Panc1 (cell line): Measurements from ENCODE around the gene SLC6A6. TPM values are rescaled to one million over a fixed set of nuclear protein-coding genes. Genes with fewer than 3 reads are reported as not detected.
A peak's percentile ranks its signal among the peaks of the same experiment; 100 is the strongest.

Experiments
- ATAC-seq: fragments of 200-7000 bp; cut with Tn5 transposase; 2 replicates; pipeline ENCODE4 v1.9.1; 2020; ENCODE audit warnings: mild to moderate bottlenecking, moderate library complexity
- BruUV-seq: library from RNA; stranded (reverse); fragments of 400-500 nt; replicated peaks from 2 replicates; lab custom pipeline; 2021; lab: Mats Ljungman, UMichigan
- CTCF ChIA-PET: fragments of 300-600 bp; sonication (Branson Sonifier 250); formaldehyde crosslinking; loops from one replicate; lab custom pipeline; 2022; ENCODE audit warnings: antibody characterized with exemption; lab: Charles Lee
- POLR2A ChIA-PET: fragments of 300-600 bp; sonication (Branson Sonifier 250); formaldehyde crosslinking; loops from one replicate; lab custom pipeline; 2022; ENCODE audit warnings: antibody characterized with exemption; lab: Charles Lee
- DNase-seq: peaks from one replicate; pipeline ENCODE4 v3.0.0-alpha.2; 2010; ENCODE audit warnings: low read depth, low spot score
- H3K27ac ChIP-seq: 2 replicates; pipeline ENCODE4 v1.5.1; 2011; ENCODE audit warnings: mild to moderate bottlenecking, low read length, inconsistent platforms
- H3K27me3 ChIP-seq: fragments of 200-500 bp; sonication (Bioruptor generic); 2 replicates; pipeline ENCODE4 v1.6.0; 2014; ENCODE audit warnings: low read length, inconsistent platforms; ENCODE audit not compliant: control insufficient read depth, insufficient read depth
- H3K36me3 ChIP-seq: fragments of 200-500 bp; sonication (Bioruptor generic); 2 replicates; pipeline ENCODE4 v1.5.1; 2014; ENCODE audit warnings: inconsistent platforms, mild to moderate bottlenecking, low read length, moderate library complexity; ENCODE audit not compliant: control insufficient read depth, insufficient read depth
- H3K4me1 ChIP-seq: 2 replicates; pipeline ENCODE4 v1.5.1; 2011; ENCODE audit warnings: inconsistent platforms, mild to moderate bottlenecking, low read length, moderate library complexity; ENCODE audit not compliant: control insufficient read depth, insufficient read depth
- H3K4me3 ChIP-seq, 2 experiments: 2 replicates each; pipeline ENCODE4 v1.5.1; 2011 to 2012; ENCODE audit warnings: low read depth in 2 of 2, low read length in 2 of 2, mild to moderate bottlenecking in 2 of 2, inconsistent platforms in 1 of 2, moderate library complexity in 1 of 2
- H3K9me3 ChIP-seq: fragments of 200-500 bp; sonication (Bioruptor generic); 2 replicates; pipeline ENCODE4 v1.5.1; 2014; ENCODE audit warnings: low read depth, mild to moderate bottlenecking, inconsistent platforms, low read length, moderate library complexity; ENCODE audit not compliant: control insufficient read depth, insufficient read depth
- CTCF ChIP-seq: fragments of 450-650 bp; IDR thresholded peaks from 2 replicates; pipeline ENCODE4 v1.5.1; 2017; ENCODE audit warnings: mild to moderate bottlenecking
- POLR2AphosphoS5 ChIP-seq: IDR thresholded peaks from 2 replicates; pipeline ENCODE4 v1.6.1; 2012; ENCODE audit warnings: mild to moderate bottlenecking, low read depth, low read length, moderate library complexity
- REST ChIP-seq, 2 experiments: IDR thresholded peaks; 2 replicates each; pipeline ENCODE4 v1.6.1; 2011 to 2012; ENCODE audit warnings: low read depth in 2 of 2, control low read depth in 1 of 2, low read length in 1 of 2, mild to moderate bottlenecking in 1 of 2, moderate library complexity in 1 of 2; ENCODE audit not compliant: insufficient read depth in 1 of 2
- SIN3A ChIP-seq: IDR thresholded peaks from 2 replicates; pipeline ENCODE4 v1.6.1; 2012; ENCODE audit warnings: low read depth, mild to moderate bottlenecking, low read length, moderate library complexity, borderline replicate concordance; ENCODE audit not compliant: insufficient read depth
- TCF7L2 ChIP-seq: IDR thresholded peaks from 2 replicates; pipeline ENCODE4 v1.6.1; 2011; ENCODE audit warnings: mild to moderate bottlenecking, low read depth, low read length, inconsistent platforms
- in situ Hi-C: cut with HindIII; loops from 2 replicates; pipeline ENCODE4 v1.10.0; 2016; ENCODE audit warnings: low sequenced_read_pairs, low pct_unique_long_range_greater_than_20kb
- intact Hi-C: fragments of 100-400 bp; cut with micrococcal nuclease; formaldehyde crosslinking; loops from one replicate; pipeline ENCODE4 v1.10.0; 2022; ENCODE audit not compliant: unreplicated experiment
- total RNA-seq: library from RNA; stranded (reverse); gene quantifications from one replicate; pipeline ENCODE4 v1.2.1, GENCODE V29; 2021; ENCODE audit not compliant: unreplicated experiment

The SLC6A6 gene
- total RNA-seq, 1 experiment from 2014 or later = 61.0 TPM

DNA sequence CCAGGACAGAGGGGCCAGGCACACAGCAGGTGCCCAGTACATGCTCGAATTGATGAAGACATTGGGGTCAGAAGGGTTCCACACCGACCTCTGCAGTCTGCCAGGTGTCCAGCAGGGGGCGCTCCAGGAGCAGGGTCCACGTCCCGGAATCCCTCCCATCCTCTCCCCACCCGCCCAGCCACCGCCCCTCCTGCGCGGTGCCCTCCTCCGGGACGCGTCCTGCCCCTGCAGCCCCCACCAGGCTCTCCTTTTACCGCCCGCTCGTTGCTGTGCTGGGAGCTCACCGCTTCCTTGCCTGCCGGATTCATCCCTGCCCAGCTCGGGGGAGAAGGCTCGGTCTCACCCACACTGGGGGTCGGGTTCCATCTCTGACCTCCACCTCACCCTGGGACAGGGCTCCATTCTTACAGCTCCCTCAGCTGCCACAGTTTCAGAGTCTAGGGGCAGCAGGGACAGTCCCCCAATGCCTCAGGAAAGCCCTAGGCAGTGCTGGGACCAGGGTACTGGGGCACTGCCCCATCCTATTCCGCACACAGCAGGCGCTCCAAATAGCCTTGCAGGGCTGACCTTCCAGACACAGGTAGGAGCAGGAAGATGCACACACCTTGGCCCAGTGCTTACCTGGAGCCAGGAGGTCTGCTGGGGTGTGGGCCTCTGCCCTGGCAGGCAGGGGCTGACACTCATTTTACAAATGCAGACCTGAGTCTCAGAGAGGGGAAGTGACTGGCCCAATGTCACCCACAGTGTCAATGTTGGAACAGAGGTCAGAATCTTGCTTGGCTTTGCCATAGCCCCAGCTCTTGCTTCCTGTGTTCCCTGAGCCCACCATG, 106.8 kb downstream of the SLC6A6 start:
- ChIA-PET POLR2A (no interaction called here), CTCF (interaction anchor here (0.6 to 1.2 kb wide), 7 partner anchors 18 to 1785 kb away, joined by 4 to 10 read pairs (median 4); no protein-coding TSS in a partner anchor)
- BruUV-seq = no TSS peak
- no peaks in the 10 kb centered on the region for H3K36me3 ChIP-seq
- DNase-seq (no peak), ATAC-seq (peak; percentile 87)
- TF ChIP-seq POLR2AphosphoS5 (no peak), SIN3A (no peak), CTCF (peak; percentile 90), REST (IDR thresholded peaks at IDR 0.05; ENCODE audit: insufficient read depth in 1 of 2, low read depth in 2 of 2, low read length in 1 of 2) (no peak), TCF7L2 (no peak)
- no peaks in the 10 kb centered on the region for H3K9me3 ChIP-seq
- H3K4me3 ChIP-seq = 0 out of 4 replicates have a peak overlapping the region, but pooled peaks of 1 of the 2 experiments have one; percentile 6
- intact Hi-C loops (loop anchor here (2.0 to 5.0 kb wide), 2 partner anchors 40 to 413 kb away; no protein-coding TSS in a partner anchor), in situ Hi-C loops (no loop called here)
- no peaks in the 10 kb centered on the region for H3K27me3 ChIP-seq
- no peaks in the 10 kb centered on the region for H3K4me1 ChIP-seq
- no peak overlapping the region for H3K27ac ChIP-seq

GRCh38 chr3:14509796-14510100, 107.3 kb downstream of the SLC6A6 start:
- no TSS peak for BruUV-seq
- Histone ChIP-seq H3K36me3 (no peaks in the 10 kb centered on the region), H3K27ac (no peak overlapping the region), H3K27me3 (no peaks in the 10 kb centered on the region), H3K9me3 (no peaks in the 10 kb centered on the region), H3K4me1 (no peaks in the 10 kb centered on the region), H3K4me3 (no peak overlapping the region)
- ChIA-PET CTCF (interaction anchor here (1.2 kb wide), 2 partner anchors 29 to 40 kb away, joined by 4 to 5 read pairs; no protein-coding TSS in a partner anchor), POLR2A (no interaction called here)
- ATAC-seq = no peak
- in situ Hi-C loops = no loop called here
- TF ChIP-seq REST (IDR thresholded peaks at IDR 0.05; ENCODE audit: insufficient read depth in 1 of 2, low read depth in 2 of 2, low read length in 1 of 2) (no peak), TCF7L2 (no peak), SIN3A (no peak), CTCF (no peak), POLR2AphosphoS5 (no peak)
- no peak for DNase-seq
- intact Hi-C loops = loop anchor here (2.0 to 5.0 kb wide), 2 partner anchors 39 to 413 kb away; no protein-coding TSS in a partner anchor
